LoVo (cell line): ENCODE results near the gene GRK5.
"Not testable (repeated sequence)": the region's sequence is repeated elsewhere in the genome, so short reads cannot be mapped to it uniquely, and the experiment has no call there.

Source experiments
- DNase-seq: peaks from one replicate; pipeline ENCODE4 v3.0.0-alpha.2; 2016; ENCODE audit warnings: low spot score

GRK5 gene

GRCh38 chr10:119276194-119276593 lies 68.8 kb downstream of the GRK5 start:
- DNase-seq, result not testable (repeated sequence)

- DNase-seq, result no peak
Measured at GRCh38 chr10:119278126-119278709, 70.8 kb downstream of the GRK5 start.

- no peak for DNase-seq
Measured at GRCh38 chr10:119279441-119279840, 72.1 kb downstream of the GRK5 start.

- peak; percentile 46 for DNase-seq
Measured at GRCh38 chr10:119281581-119282071, 74.3 kb downstream of the GRK5 start.

GRCh38 chr10:119282446-119282845 lies 75.1 kb downstream of the GRK5 start:
- no peak for DNase-seq

GRCh38 chr10:119283387-119283786 lies 76.0 kb downstream of the GRK5 start:
- DNase-seq, result no peak

- DNase-seq, result no peak
Measured at GRCh38 chr10:119283818-119284217, 76.4 kb downstream of the GRK5 start.

- no peak for DNase-seq
Measured at GRCh38 chr10:119284679-119285096, 77.3 kb downstream of the GRK5 start.

- no peak for DNase-seq
Measured at GRCh38 chr10:119285495-119286267, 78.3 kb downstream of the GRK5 start.

GRCh38 chr10:119286516-119286915 lies 79.1 kb downstream of the GRK5 start:
- no peak for DNase-seq

GRCh38 chr10:119286983-119287633 lies 79.7 kb downstream of the GRK5 start:
- no peak for DNase-seq

- no peak for DNase-seq
Measured at GRCh38 chr10:119288574-119289001, 81.2 kb downstream of the GRK5 start.

- no peak for DNase-seq
Measured at GRCh38 chr10:119289227-119289920, 82.0 kb downstream of the GRK5 start.

- no peak for DNase-seq
Measured at GRCh38 chr10:119290301-119291048, 83.1 kb downstream of the GRK5 start.

GRCh38 chr10:119291223-119291900 lies 84.0 kb downstream of the GRK5 start:
- DNase-seq, result no peak

- peak; percentile 28 for DNase-seq
Measured at GRCh38 chr10:119292968-119293760, 85.8 kb downstream of the GRK5 start.

- DNase-seq, result no peak
Measured at GRCh38 chr10:119296703-119297102, 89.3 kb downstream of the GRK5 start.

- no peak for DNase-seq
Measured at GRCh38 chr10:119297207-119297968, 90.0 kb downstream of the GRK5 start.

- no peak for DNase-seq
Measured at GRCh38 chr10:119298810-119299209, 91.4 kb downstream of the GRK5 start.
